Tibial nerve (tissue), 3 donors: ENCODE measurements around the gene TMEM214.

Experiments used
- CTCF ChIP-seq, 5 experiments: fragments of 200-600 bp in 3 of 5; fragments of 450-650 bp in 2 of 5; sonication (generic) in 3 of 5; IDR thresholded peaks; one replicate each; pipeline ENCODE4 v1.5.1; 2016 to 2019; ENCODE audit warnings: antibody characterized with exemption in 5 of 5, mild to moderate bottlenecking in 3 of 5, moderate library complexity in 2 of 5
- POLR2A ChIP-seq, 2 donors: fragments of 450-650 bp; IDR thresholded peaks; one replicate each; pipeline ENCODE4 v1.6.1; 2017; ENCODE audit warnings: antibody characterized with exemption in 2 of 2, mild to moderate bottlenecking in 2 of 2, moderate library complexity in 2 of 2

- TF ChIP-seq POLR2A (IDR thresholded peaks at IDR 0.05) (no peak), CTCF (IDR thresholded peaks at IDR 0.05) (no peak)
Measured at GRCh38 chr2:27080603-27080936, 47.8 kb downstream of the TMEM214 start.
